Measurements from ENCODE around the gene SZT2.

GRCh38 chr1:43388613-43389012, 1.1 kb upstream of the SZT2 start:
- no peak for TF ChIP-seq POLR2AphosphoS5 (IDR thresholded peaks at IDR 0.05; ENCODE audit: low read depth, low read length)
- TF ChIP-seq, protein P1, sequence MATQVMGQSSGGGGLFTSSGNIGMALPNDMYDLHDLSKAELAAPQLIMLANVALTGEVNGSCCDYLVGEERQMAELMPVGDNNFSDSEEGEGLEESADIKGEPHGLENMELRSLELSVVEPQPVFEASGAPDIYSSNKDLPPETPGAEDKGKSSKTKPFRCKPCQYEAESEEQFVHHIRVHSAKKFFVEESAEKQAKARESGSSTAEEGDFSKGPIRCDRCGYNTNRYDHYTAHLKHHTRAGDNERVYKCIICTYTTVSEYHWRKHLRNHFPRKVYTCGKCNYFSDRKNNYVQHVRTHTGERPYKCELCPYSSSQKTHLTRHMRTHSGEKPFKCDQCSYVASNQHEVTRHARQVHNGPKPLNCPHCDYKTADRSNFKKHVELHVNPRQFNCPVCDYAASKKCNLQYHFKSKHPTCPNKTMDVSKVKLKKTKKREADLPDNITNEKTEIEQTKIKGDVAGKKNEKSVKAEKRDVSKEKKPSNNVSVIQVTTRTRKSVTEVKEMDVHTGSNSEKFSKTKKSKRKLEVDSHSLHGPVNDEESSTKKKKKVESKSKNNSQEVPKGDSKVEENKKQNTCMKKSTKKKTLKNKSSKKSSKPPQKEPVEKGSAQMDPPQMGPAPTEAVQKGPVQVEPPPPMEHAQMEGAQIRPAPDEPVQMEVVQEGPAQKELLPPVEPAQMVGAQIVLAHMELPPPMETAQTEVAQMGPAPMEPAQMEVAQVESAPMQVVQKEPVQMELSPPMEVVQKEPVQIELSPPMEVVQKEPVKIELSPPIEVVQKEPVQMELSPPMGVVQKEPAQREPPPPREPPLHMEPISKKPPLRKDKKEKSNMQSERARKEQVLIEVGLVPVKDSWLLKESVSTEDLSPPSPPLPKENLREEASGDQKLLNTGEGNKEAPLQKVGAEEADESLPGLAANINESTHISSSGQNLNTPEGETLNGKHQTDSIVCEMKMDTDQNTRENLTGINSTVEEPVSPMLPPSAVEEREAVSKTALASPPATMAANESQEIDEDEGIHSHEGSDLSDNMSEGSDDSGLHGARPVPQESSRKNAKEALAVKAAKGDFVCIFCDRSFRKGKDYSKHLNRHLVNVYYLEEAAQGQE (IDR thresholded peaks at IDR 0.05; ENCODE audit: insufficient read depth in 1 of 2, low read depth in 2 of 2, low read length in 2 of 2): no peak
- TF ChIP-seq FOXP2 (optimal IDR thresholded peaks at IDR 0.05; ENCODE audit: borderline replicate concordance, extremely low read depth, extremely low read length, insufficient read depth): no peak
- TF ChIP-seq SIN3A (IDR thresholded peaks at IDR 0.05; ENCODE audit: borderline replicate concordance, insufficient read depth, low read length): no peak
- no peak for TF ChIP-seq TAF1 (IDR thresholded peaks at IDR 0.05; ENCODE audit: borderline replicate concordance, insufficient read depth, low read length)
